Measurements from ENCODE around the gene TTC39A.

DNA sequence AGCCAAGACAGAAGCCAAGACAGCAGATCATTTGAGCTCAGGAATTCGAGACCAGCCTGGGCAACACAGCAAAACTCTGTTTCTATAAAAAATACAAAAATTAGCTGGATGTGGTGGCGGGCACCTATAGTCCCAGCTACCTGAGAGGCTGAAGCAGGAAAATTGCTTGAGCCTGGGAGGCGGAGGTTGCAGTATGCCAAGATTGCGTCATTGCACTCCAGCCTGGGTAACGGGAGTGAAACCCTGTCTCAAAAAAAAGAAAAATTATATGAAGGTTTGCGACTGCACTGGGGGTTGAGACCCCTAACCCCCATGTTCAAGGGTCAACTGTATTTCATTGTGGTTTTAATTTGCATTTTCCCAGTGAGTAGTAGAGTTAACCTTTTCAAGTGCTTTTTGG is 78.0 kb downstream of the TTC39A start:
- TF ChIP-seq, protein P1, sequence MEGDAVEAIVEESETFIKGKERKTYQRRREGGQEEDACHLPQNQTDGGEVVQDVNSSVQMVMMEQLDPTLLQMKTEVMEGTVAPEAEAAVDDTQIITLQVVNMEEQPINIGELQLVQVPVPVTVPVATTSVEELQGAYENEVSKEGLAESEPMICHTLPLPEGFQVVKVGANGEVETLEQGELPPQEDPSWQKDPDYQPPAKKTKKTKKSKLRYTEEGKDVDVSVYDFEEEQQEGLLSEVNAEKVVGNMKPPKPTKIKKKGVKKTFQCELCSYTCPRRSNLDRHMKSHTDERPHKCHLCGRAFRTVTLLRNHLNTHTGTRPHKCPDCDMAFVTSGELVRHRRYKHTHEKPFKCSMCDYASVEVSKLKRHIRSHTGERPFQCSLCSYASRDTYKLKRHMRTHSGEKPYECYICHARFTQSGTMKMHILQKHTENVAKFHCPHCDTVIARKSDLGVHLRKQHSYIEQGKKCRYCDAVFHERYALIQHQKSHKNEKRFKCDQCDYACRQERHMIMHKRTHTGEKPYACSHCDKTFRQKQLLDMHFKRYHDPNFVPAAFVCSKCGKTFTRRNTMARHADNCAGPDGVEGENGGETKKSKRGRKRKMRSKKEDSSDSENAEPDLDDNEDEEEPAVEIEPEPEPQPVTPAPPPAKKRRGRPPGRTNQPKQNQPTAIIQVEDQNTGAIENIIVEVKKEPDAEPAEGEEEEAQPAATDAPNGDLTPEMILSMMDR (IDR thresholded peaks at IDR 0.05) = no peak
- TF ChIP-seq POLR2A (IDR thresholded peaks at IDR 0.05) (no peak), EP300 (IDR thresholded peaks at IDR 0.05) (no peak)
